ENCODE results near the gene GLUL. TPM values are rescaled to one million over a fixed set of nuclear protein-coding genes. Genes with fewer than 3 reads are reported as not detected.

GLUL gene
- 1,000 to 10,000 TPM in 1 of 2 donors, 100 to 1,000 TPM in 1; 621 to 1,699 TPM for total RNA-seq

GRCh38 chr1:182391362-182392049 is at the start of gene GLUL:
Gene GLUL, minus strand, starts transcription at chr1:182391790. Its CDS starts 3,053 bp downstream, at chr1:182388737.
- H3K9me3 ChIP-seq, result no peaks in the 10 kb centered on the region
- H3K4me3 ChIP-seq, result peak within 1 kb of the TSS; percentile 85 to 89
- H3K36me3 ChIP-seq (replicated peaks in 1 of 2; ENCODE audit: insufficient read depth in 1 of 2, low read depth in 2 of 2), result peaks cover 9 to 11% of the 10 kb centered on the region in 2 donors
- H3K4me1 ChIP-seq, result peaks cover 37% of the 10 kb centered on the region
- intact Hi-C loops (cut with DNase I), result no loop called here
- H3K27me3 ChIP-seq, result no peaks in the 10 kb centered on the region
- WGBS, 2 donors, result 0% methylated on average over 19 to 65 of the region's 70 CpGs
- DNase-seq (peak; percentile 94 to 96 (median 96)), ATAC-seq (peak; percentile 92)
- H3K27ac ChIP-seq, result peak within 1 kb of the TSS; percentile 77 to 98 (median 96)
- TF ChIP-seq POLR2A (IDR thresholded peaks at IDR 0.05) (peak; percentile 99), CTCF (IDR thresholded peaks at IDR 0.05) (peak in 1 of 7 experiments; percentile 7)

- no peak for DNase-seq
- TF ChIP-seq CTCF (IDR thresholded peaks at IDR 0.05), result no peak
- no peak for TF ChIP-seq POLR2A (IDR thresholded peaks at IDR 0.05)
- ATAC-seq, result no peak
- Histone ChIP-seq H3K4me3 (no peak overlapping the region), H3K9me3 (no peaks in the 10 kb centered on the region), H3K27ac (no peak overlapping the region), H3K36me3 (replicated peaks in 1 of 2; ENCODE audit: insufficient read depth in 1 of 2, low read depth in 2 of 2) (no peaks in the 10 kb centered on the region), H3K4me1 (no peaks in the 10 kb centered on the region), H3K27me3 (no peaks in the 10 kb centered on the region)
- 82 to 87% methylated on average over 1 of the region's 1 CpG for WGBS, 2 donors
- intact Hi-C loops (cut with DNase I), result no loop called here
Measured at GRCh38 chr1:182438326-182438725, 46.7 kb upstream of the GLUL start.

- no peak for TF ChIP-seq POLR2A (IDR thresholded peaks at IDR 0.05)
- TF ChIP-seq CTCF (IDR thresholded peaks at IDR 0.05), result no peak
- ATAC-seq, result no peak
Measured at GRCh38 chr1:182433580-182433979, 42.0 kb upstream of the GLUL start.

GRCh38 chr1:182431278-182431677 is 39.7 kb upstream of the GLUL start:
- H3K9me3 ChIP-seq, result no peaks in the 10 kb centered on the region
- H3K27me3 ChIP-seq, result no peaks in the 10 kb centered on the region
- ATAC-seq (no peak), DNase-seq (no peak)
- H3K4me3 ChIP-seq, result no peak overlapping the region
- intact Hi-C loops (cut with DNase I), result no loop called here
- 77 to 84% methylated on average over 7 of the region's 7 CpGs for WGBS, 2 donors
- no peak overlapping the region for H3K27ac ChIP-seq
- TF ChIP-seq POLR2A (IDR thresholded peaks at IDR 0.05) (no peak), CTCF (IDR thresholded peaks at IDR 0.05) (no peak)
- no peaks in the 10 kb centered on the region for H3K36me3 ChIP-seq (replicated peaks in 1 of 2; ENCODE audit: insufficient read depth in 1 of 2, low read depth in 2 of 2)
- H3K4me1 ChIP-seq, result no peaks in the 10 kb centered on the region

More at GRCh38 chr1:182433580-182433979, 42.0 kb upstream of the GLUL start:
- WGBS, 2 donors, result 83 to 93% methylated on average over 1 of the region's 1 CpG
- intact Hi-C loops (cut with DNase I), result no loop called here
- H3K36me3 ChIP-seq (replicated peaks in 1 of 2; ENCODE audit: insufficient read depth in 1 of 2, low read depth in 2 of 2), result no peaks in the 10 kb centered on the region
- H3K27ac ChIP-seq, result no peak overlapping the region
- no peaks in the 10 kb centered on the region for H3K4me1 ChIP-seq
- DNase-seq, result no peak
- H3K27me3 ChIP-seq, result no peaks in the 10 kb centered on the region
- no peak overlapping the region for H3K4me3 ChIP-seq
- no peaks in the 10 kb centered on the region for H3K9me3 ChIP-seq
